HUES48 (cell line): ENCODE data around the gene UBE2D4.
"Not testable (repeated sequence)": the region's sequence is repeated elsewhere in the genome, so short reads cannot be mapped to it uniquely, and the experiment has no call there.

Source experiments
- H3K27ac ChIP-seq: one replicate; pipeline ENCODE4 v1.7.0; 2013; ENCODE audit warnings: low read depth, low read length, inconsistent platforms
- H3K27me3 ChIP-seq: 2 replicates; pipeline ENCODE4 v1.6.1; 2013; ENCODE audit warnings: mild to moderate bottlenecking, low read length; ENCODE audit not compliant: control insufficient read depth, insufficient read depth
- H3K36me3 ChIP-seq: 2 replicates; pipeline ENCODE4 v1.6.1; 2013; ENCODE audit warnings: low read length; ENCODE audit not compliant: control insufficient read depth, insufficient read depth
- H3K4me1 ChIP-seq: 2 replicates; pipeline ENCODE4 v1.6.1; 2013; ENCODE audit warnings: mild to moderate bottlenecking, low read length; ENCODE audit not compliant: control insufficient read depth, insufficient read depth
- H3K4me3 ChIP-seq: 2 replicates; pipeline ENCODE4 v1.5.1; 2013; ENCODE audit warnings: mild to moderate bottlenecking, low read depth, low read length
- H3K9ac ChIP-seq: 2 replicates; pipeline ENCODE4 v1.6.1; 2013; ENCODE audit warnings: mild to moderate bottlenecking, low read depth, low read length, moderate library complexity
- H3K9me3 ChIP-seq: 2 replicates; pipeline ENCODE4 v1.6.1; 2013; ENCODE audit warnings: low read length; ENCODE audit not compliant: control insufficient read depth, insufficient read depth

Gene UBE2D4

DNA sequence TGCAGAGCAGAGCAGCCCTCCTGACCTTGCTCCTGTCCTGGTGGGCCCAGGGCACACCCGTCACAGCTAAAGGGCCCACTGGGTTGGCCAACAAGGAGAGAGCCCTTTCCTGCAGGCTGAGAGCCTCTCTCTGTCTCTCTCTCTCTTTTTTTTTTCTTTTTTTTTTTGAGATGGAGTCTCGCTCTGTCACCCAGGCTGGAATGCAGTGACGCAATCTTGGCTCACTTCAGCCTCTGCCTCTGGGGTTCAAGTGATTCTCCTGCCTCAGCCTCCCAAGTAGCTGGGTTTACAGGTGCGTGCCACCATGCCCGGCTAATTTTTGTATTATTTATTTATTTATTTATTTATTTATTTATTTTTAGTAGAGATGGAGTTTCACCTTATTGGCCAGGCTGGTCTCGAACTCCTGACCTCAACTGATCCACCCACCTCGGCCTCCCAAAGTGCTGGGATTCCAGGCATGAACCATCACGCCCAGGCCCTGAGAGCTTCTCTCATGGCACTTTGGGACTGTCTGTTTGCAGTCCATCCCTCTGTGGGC lies 47.9 kb downstream of the UBE2D4 start:
- H3K9me3 ChIP-seq, H3K27me3 ChIP-seq, H3K4me1 ChIP-seq, H3K4me3 ChIP-seq, H3K9ac ChIP-seq, H3K27ac ChIP-seq, H3K36me3 ChIP-seq: not testable (repeated sequence)

DNA sequence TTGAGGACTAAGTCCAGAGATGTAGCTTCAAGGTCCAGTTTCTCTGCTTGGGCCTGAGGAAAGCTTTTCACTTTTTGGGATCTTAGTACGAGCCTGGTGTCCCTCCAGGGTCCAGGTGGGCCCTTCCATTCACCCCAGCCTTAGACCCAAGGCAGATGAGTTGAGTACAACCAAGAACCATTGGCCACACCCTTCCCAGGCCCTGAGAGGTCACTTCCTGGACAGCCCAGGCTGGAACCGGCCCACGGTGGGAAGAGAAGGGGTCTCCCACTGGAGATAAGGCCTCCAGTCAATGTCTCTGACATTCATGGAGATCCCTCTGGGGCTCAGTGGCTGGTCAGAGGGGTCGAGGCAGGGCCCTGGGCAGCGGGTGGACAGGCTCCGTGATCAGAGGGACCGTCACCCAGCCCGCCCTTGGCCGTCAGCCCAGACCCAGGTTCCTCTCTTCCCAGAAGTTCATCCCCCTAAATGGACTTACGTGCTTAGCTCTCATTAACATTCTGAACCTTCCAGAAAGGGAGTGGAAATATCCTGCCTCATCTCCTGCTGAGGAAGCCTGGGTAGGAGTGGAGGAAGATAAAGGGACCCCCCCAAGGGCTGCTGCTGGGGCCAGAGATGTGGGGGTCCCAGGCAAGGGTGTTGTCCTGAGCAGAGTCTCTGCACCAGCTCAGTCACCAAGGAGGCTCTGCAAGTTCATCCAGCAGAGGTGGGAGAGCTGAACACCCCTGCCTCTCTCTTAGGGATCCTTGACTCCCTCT lies 48.7 kb downstream of the UBE2D4 start:
- not testable (repeated sequence) for H3K36me3 ChIP-seq, H3K9ac ChIP-seq, H3K4me1 ChIP-seq, H3K27ac ChIP-seq, H3K4me3 ChIP-seq, H3K9me3 ChIP-seq, H3K27me3 ChIP-seq

DNA sequence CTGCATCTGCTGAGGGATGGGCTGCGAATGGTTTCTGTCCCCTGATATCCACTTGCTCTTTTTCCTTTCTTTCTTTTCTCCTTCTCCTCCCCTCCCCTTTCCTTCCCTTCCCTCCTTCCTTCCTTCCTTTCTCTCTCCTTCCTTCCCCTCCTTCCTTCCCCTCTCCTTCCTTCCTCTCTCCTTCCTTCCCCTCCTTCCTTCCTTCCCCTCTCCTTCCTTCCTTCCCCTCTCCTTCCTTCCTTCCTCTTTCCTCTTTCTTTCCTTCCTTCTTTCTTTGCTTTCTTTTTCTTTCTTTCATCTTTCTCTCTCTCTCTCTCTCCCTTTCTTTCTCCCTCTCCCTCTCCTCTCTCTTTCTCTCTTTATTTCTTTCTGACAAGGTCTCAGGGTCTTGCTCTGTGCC lies 51.3 kb downstream of the UBE2D4 start:
- no peaks in the 10 kb centered on the region for H3K27me3 ChIP-seq
- no peaks in the 10 kb centered on the region for H3K4me1 ChIP-seq
- H3K4me3 ChIP-seq: no peak overlapping the region
- no peaks in the 10 kb centered on the region for H3K36me3 ChIP-seq
- no peak overlapping the region for H3K27ac ChIP-seq
- H3K9me3 ChIP-seq: no peaks in the 10 kb centered on the region
- H3K9ac ChIP-seq: no peak overlapping the region

- not testable (repeated sequence) for H3K27ac ChIP-seq
Observed at GRCh38 chr7:43978102-43978501, 51.9 kb downstream of the UBE2D4 start.

DNA sequence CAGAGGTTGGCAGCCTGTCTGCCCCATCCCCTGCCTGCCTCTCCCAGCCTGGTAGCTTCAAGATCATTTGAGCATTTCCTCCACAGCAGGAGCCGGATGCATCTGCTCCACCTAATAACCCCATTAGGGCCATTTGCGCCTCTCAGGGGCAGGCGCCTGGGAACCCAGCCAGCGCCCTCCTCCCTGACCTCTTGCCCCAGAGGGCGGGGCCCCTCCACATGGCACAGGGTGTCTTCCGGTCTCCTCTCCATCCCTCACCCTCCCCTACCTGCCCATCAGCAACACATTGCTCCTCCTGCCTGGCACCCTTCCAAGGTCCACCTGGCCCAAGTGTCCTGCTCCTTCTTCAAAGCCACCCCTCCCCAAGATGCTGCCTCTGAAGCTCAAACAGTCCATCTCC lies 56.6 kb downstream of the UBE2D4 start:
- not testable (repeated sequence) for H3K27me3 ChIP-seq, H3K36me3 ChIP-seq

More at GRCh38 chr7:43978102-43978501, 51.9 kb downstream of the UBE2D4 start:
- not testable (repeated sequence) for H3K36me3 ChIP-seq, H3K27me3 ChIP-seq, H3K4me1 ChIP-seq, H3K4me3 ChIP-seq, H3K9me3 ChIP-seq, H3K9ac ChIP-seq

DNA sequence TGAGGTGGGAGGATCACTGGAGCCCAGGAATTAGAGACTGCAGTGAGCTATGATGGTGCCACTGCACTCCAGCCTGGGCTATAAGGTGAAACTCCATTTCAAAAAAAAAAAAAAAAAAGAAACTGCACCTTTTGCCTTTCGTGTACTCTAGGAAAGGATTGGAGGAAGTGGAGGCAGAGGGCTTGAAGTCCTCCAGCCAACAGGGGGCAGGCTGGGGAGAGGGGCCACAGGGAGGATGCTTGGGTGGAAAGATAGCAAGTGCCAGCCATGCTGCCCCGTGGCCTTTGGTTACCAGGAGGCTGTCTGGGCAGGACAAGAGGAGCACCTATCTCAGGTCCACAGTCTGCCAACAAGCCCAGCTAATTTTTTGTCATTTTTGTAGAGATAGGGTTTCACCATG lies 57.5 kb downstream of the UBE2D4 start:
- H3K36me3 ChIP-seq, H3K9ac ChIP-seq, H3K9me3 ChIP-seq, H3K4me1 ChIP-seq, H3K27ac ChIP-seq, H3K4me3 ChIP-seq, H3K27me3 ChIP-seq: not testable (repeated sequence)

More for the DNA sequence above, 56.6 kb downstream of the UBE2D4 start:
- H3K4me1 ChIP-seq, H3K9me3 ChIP-seq, H3K9ac ChIP-seq, H3K27ac ChIP-seq, H3K4me3 ChIP-seq: not testable (repeated sequence)

DNA sequence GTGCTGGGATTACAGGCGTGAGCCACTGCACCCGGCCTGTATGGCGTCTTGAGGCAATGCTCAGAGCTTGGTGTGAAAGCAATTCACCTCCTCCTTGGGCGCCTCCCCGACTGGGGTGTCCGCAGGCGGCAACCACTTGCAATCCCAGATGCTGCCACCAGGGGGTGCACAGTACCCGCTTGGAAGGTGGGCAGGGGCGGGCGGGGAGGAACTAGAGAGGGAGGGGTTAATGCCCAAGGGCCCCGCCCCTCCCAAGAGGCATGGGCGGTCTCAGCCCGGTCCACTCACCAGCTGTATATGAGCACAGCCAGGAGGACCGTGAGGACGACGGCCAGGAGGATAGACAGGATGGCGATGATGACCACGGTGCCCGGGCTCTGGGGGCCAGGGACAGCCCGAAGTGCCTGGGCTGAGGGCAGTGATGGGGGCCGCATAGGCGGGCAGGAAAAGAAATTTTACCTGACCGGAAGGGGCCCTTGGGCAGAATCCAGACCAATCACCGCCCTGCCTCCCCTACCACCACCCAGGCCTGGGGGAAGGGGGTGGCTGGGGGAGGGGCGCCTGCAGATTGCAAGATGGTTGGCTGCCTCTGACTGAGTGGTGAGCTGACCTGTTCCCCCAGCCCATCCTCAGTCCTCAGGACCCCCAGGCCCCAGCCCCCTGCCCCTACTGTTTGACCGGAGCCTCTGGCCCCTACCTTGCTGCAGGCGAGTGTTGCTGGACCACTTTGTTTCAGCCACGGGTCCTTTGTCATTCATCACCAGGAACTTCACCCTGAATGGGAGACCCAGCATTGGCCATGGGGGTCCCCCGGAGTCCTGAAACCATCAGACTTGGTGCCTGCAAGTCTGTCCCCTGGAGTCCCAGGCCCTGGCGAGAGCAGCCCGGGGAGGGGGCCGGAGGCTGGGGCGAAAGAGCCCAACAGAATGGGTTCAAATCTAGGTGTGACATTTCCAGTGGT lies 59.9 kb downstream of the UBE2D4 start:
- H3K36me3 ChIP-seq, H3K27ac ChIP-seq, H3K4me1 ChIP-seq, H3K9ac ChIP-seq, H3K27me3 ChIP-seq, H3K9me3 ChIP-seq: not testable (repeated sequence)
- peak overlapping the region; percentile 65 for H3K4me3 ChIP-seq

GRCh38 chr7:43987476-43987875 lies 61.2 kb downstream of the UBE2D4 start:
- H3K36me3 ChIP-seq, H3K27me3 ChIP-seq, H3K4me3 ChIP-seq, H3K27ac ChIP-seq, H3K9ac ChIP-seq, H3K9me3 ChIP-seq, H3K4me1 ChIP-seq: not testable (repeated sequence)

DNA sequence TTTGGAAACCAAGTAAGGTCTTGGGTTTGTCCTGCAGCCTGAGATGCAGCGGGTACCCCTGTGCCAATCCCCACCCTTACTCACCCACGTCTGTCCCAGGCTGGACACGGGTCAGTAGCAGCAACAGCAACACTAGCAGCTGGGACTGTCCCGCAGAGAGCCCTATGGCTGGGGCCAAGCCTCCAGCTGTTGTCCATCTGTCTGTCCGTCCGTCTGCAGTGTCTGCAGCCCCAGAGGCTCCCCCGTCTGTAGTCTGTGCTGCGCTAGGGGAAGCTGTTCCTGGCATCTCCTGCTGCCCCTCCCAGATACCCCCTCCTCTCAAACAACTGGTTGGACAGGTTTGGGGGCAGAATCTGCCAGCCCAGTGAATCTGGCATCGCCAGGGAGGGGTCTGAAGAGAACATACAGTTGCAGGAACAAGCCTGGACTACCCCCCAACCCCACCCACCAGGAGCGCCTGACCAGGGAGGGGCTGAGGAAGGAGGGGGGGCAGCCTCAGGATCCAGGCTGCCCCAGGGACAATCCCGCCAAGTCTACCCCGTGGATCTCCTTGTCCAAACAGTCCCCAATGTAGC lies 63.9 kb downstream of the UBE2D4 start:
- not testable (repeated sequence) for H3K27ac ChIP-seq, H3K36me3 ChIP-seq, H3K27me3 ChIP-seq, H3K9me3 ChIP-seq, H3K4me1 ChIP-seq, H3K4me3 ChIP-seq, H3K9ac ChIP-seq

- not testable (repeated sequence) for H3K4me1 ChIP-seq, H3K9ac ChIP-seq, H3K27me3 ChIP-seq, H3K4me3 ChIP-seq, H3K27ac ChIP-seq, H3K9me3 ChIP-seq, H3K36me3 ChIP-seq
Observed at GRCh38 chr7:43990829-43991228, 64.6 kb downstream of the UBE2D4 start.

- H3K27ac ChIP-seq, H3K9me3 ChIP-seq, H3K4me3 ChIP-seq, H3K27me3 ChIP-seq, H3K9ac ChIP-seq, H3K4me1 ChIP-seq, H3K36me3 ChIP-seq: not testable (repeated sequence)
Observed at GRCh38 chr7:43992896-43993295, 66.7 kb downstream of the UBE2D4 start.
